Endothelial cell of umbilical vein (primary cell): ENCODE measurements around the gene NSL1. TPM values are rescaled to one million over a fixed set of nuclear protein-coding genes. Genes with fewer than 3 reads are reported as not detected.
A peak's percentile ranks its signal among the peaks of the same experiment; 100 is the strongest.

Experiments
- BruUV-seq: library from RNA; stranded (reverse); fragments of 400-500 nt; replicated peaks from 2 replicates; lab custom pipeline; 2021; lab: Mats Ljungman, UMichigan
- CTCF ChIA-PET: fragments of 300-600, 350-600 bp; sonication (Branson Sonifier 250); formaldehyde crosslinking; loops from one replicate; lab custom pipeline; 2021; ENCODE audit warnings: antibody characterized with exemption, inconsistent platforms; lab: Charles Lee
- POLR2A ChIA-PET: fragments of 300-600, 350-600 bp; sonication (Branson Sonifier 250); formaldehyde crosslinking; loops from one replicate; lab custom pipeline; 2021; ENCODE audit warnings: antibody characterized with exemption, inconsistent platforms; lab: Charles Lee
- DNase-seq: peaks from one replicate; pipeline ENCODE4 v3.0.0-alpha.2; 2011; ENCODE audit warnings: low read depth, low spot score
- FAIRE-seq: peaks from 2 replicates; lab custom pipeline; 2011; peaks lifted over from hg19 to GRCh38; lab: Jason Lieb, UNC
- H2AFZ ChIP-seq: 2 replicates; pipeline ENCODE4 v1.6.0; 2012; ENCODE audit warnings: low read depth, low read length, control low read depth, inconsistent platforms
- H3K27ac ChIP-seq: 2 replicates; pipeline ENCODE4 v1.5.1; 2011; ENCODE audit warnings: low read depth, mild to moderate bottlenecking, control low read depth, low read length, moderate library complexity; ENCODE audit not compliant: insufficient read depth
- H3K27me3 ChIP-seq, 2 experiments: 2 replicates each; pipeline versions ENCODE4 v1.6.0 to v1.6.1; 2011; ENCODE audit warnings: low read length in 2 of 2, mixed read lengths in 1 of 2; ENCODE audit not compliant: control insufficient read depth in 2 of 2, insufficient read depth in 2 of 2
- H3K36me3 ChIP-seq, 2 experiments: 2 replicates in 1 of 2; 3 replicates in 1 of 2; pipeline ENCODE4 v1.5.1; 2011; ENCODE audit warnings: low read length in 2 of 2, mild to moderate bottlenecking in 1 of 2, moderate library complexity in 1 of 2; ENCODE audit not compliant: control insufficient read depth in 2 of 2, insufficient read depth in 2 of 2; ENCODE audit errors: extremely low read depth in 1 of 2
- H3K4me1 ChIP-seq: 3 replicates; pipeline ENCODE4 v1.5.1; 2011; ENCODE audit warnings: mild to moderate bottlenecking, low read length; ENCODE audit not compliant: control insufficient read depth, insufficient read depth; ENCODE audit errors: extremely low read depth
- H3K4me2 ChIP-seq: 2 replicates; pipeline ENCODE4 v1.6.1; 2011; ENCODE audit warnings: low read length, control low read depth, mixed read lengths; ENCODE audit not compliant: insufficient read depth
- H3K4me3 ChIP-seq, 3 experiments: fragments of 200-600 bp in 1 of 3; sonication (generic), shearing (Covaris generic) in 1 of 3; replicated peaks in 1 of 3; 2 replicates each; pipeline ENCODE4 v1.5.1; 2011 to 2016; ENCODE audit warnings: control low read depth in 3 of 3, low read length in 3 of 3, mild to moderate bottlenecking in 2 of 3, inconsistent platforms in 1 of 3, low read depth in 1 of 3, moderate library complexity in 1 of 3; ENCODE audit not compliant: insufficient read depth in 1 of 3
- H3K79me2 ChIP-seq: 2 replicates; pipeline ENCODE4 v1.6.0; 2012; ENCODE audit warnings: low read length, inconsistent platforms; ENCODE audit not compliant: control insufficient read depth, insufficient read depth
- H3K9ac ChIP-seq: replicated peaks from 2 replicates; pipeline ENCODE3; 2011; ENCODE audit warnings: low read length, control low read depth; ENCODE audit not compliant: insufficient read depth; ENCODE audit errors: extremely low read depth
- H3K9me1 ChIP-seq: replicated peaks from 3 replicates; pipeline ENCODE4 v1.6.0; 2011; ENCODE audit warnings: mild to moderate bottlenecking, low read length; ENCODE audit not compliant: control insufficient read depth, insufficient read depth; ENCODE audit errors: extremely low read depth
- H3K9me3 ChIP-seq: replicated peaks from 2 replicates; pipeline ENCODE4 v1.5.1; 2012; ENCODE audit warnings: low read length, inconsistent platforms; ENCODE audit not compliant: control insufficient read depth, insufficient read depth
- H4K20me1 ChIP-seq: replicated peaks from 2 replicates; pipeline ENCODE3; 2011; ENCODE audit warnings: mild to moderate bottlenecking, low read length; ENCODE audit not compliant: control insufficient read depth, insufficient read depth; ENCODE audit errors: extremely low read depth
- GATA2 ChIP-seq: IDR thresholded peaks from 2 replicates; pipeline ENCODE4 v1.7.0; 2011; ENCODE audit warnings: low read depth, mild to moderate bottlenecking, moderate library complexity, mixed read lengths, low read length; ENCODE audit not compliant: insufficient read length, insufficient read depth
- JUN ChIP-seq: IDR thresholded peaks from 2 replicates; pipeline ENCODE4 v1.6.1; 2011; ENCODE audit warnings: borderline replicate concordance, low read depth; ENCODE audit not compliant: insufficient read length, insufficient read depth
- dilution Hi-C: fragments of 300-500 bp; cut with MboI; formaldehyde crosslinking; loops from one replicate; pipeline ENCODE4 v1.15.0; 2019; ENCODE audit warnings: low sequenced_read_pairs; ENCODE audit not compliant: extremely low pct_ligation_motif_present
- intact Hi-C: fragments of 100-400 bp; cut with micrococcal nuclease; formaldehyde crosslinking; loops from one replicate; pipeline ENCODE4 v1.10.0; 2022
- polyA plus RNA-seq, 4 experiments: library from polyadenylated mRNA; depleted of rRNA in 3 of 4; stranded (reverse) in 3 of 4; unstranded in 1 of 4; fragments of >200 nt; gene quantifications; 2 replicates each; pipeline versions ENCODE4 v1.2.1 to v1.2.3, GENCODE V29; 2011 to 2012; ENCODE audit warnings: missing spikeins in 1 of 4
- total RNA-seq: library from RNA; stranded (reverse); gene quantifications from 2 replicates; pipeline ENCODE4 v1.2.3, GENCODE V29; 2021
- TF ChIP-seq, protein P1 (sequence below), 2 donors: IDR thresholded peaks; 1 replicate in 1 of 2; 2 replicates in 1 of 2; pipeline ENCODE4 v1.5.1; 2011; ENCODE audit warnings: low read length in 2 of 2, mild to moderate bottlenecking in 2 of 2, moderate library complexity in 2 of 2, control low read depth in 1 of 2, inconsistent platforms in 1 of 2, low read depth in 1 of 2; ENCODE audit not compliant: insufficient read depth in 1 of 2; ENCODE audit errors: extremely low read depth in 1 of 2

Gene NSL1
- total and polyA plus RNA-seq, 2 donors (not counting 3 experiments of a cell fraction or from before 2014, with no cell fraction given): 15.5 to 30.2 TPM

- no peaks in the 10 kb centered on the region for H4K20me1 ChIP-seq
- no peaks in the 10 kb centered on the region for H3K9me3 ChIP-seq
- FAIRE-seq (peak; percentile 72), DNase-seq (peak; percentile 65)
- intact Hi-C loops (loop anchor here (1.0 to 2.0 kb wide), 3 partner anchors 32 to 224 kb away; partner anchors contain the start of gene ATF3), dilution Hi-C loops (no loop called here)
- peak overlapping the region in 1 of 3 experiments; percentile 38 for H3K4me3 ChIP-seq
- BruUV-seq: no TSS peak
- H3K4me1 ChIP-seq: peaks cover 16% of the 10 kb centered on the region
- no peak overlapping the region for H3K27ac ChIP-seq
- ChIA-PET CTCF (interaction anchor here (0.5 to 2.3 kb wide), 17 partner anchors 9 to 295 kb away, joined by 3 to 23 read pairs (median 5); partner anchors contain the start of gene ATF3), POLR2A (interaction anchor here (0.7 to 2.0 kb wide), 2 partner anchors 92 to 93 kb away, joined by 4 to 6 read pairs; partner anchors contain the start of gene ATF3)
- H2AFZ ChIP-seq: no peak overlapping the region
- H3K4me2 ChIP-seq: peak overlapping the region; percentile 23
- H3K27me3 ChIP-seq: peaks cover 31 to 47% of the 10 kb centered on the region in 2 experiments
- H3K9me1 ChIP-seq: no peaks in the 10 kb centered on the region
- no peaks in the 10 kb centered on the region for H3K36me3 ChIP-seq
- no peaks in the 10 kb centered on the region for H3K79me2 ChIP-seq
- no peak overlapping the region for H3K9ac ChIP-seq
- TF ChIP-seq, protein P1, sequence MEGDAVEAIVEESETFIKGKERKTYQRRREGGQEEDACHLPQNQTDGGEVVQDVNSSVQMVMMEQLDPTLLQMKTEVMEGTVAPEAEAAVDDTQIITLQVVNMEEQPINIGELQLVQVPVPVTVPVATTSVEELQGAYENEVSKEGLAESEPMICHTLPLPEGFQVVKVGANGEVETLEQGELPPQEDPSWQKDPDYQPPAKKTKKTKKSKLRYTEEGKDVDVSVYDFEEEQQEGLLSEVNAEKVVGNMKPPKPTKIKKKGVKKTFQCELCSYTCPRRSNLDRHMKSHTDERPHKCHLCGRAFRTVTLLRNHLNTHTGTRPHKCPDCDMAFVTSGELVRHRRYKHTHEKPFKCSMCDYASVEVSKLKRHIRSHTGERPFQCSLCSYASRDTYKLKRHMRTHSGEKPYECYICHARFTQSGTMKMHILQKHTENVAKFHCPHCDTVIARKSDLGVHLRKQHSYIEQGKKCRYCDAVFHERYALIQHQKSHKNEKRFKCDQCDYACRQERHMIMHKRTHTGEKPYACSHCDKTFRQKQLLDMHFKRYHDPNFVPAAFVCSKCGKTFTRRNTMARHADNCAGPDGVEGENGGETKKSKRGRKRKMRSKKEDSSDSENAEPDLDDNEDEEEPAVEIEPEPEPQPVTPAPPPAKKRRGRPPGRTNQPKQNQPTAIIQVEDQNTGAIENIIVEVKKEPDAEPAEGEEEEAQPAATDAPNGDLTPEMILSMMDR (IDR thresholded peaks at IDR 0.05; ENCODE audit: extremely low read depth in 1 of 2, insufficient read depth in 1 of 2, low read depth in 1 of 2, low read length in 2 of 2): peak in 1 of 2 donors; percentile 18
- TF ChIP-seq GATA2 (peak; percentile 33), JUN (no peak)
Observed at GRCh38 chr1:212700892-212701819, 90.4 kb downstream of the NSL1 start.
